Prostate gland (tissue), 2 donors: ENCODE data around the gene DLGAP1.

Source experiments
- POLR2A ChIP-seq: fragments of 450-650 bp; IDR thresholded peaks from one replicate; pipeline ENCODE4 v1.6.1; 2016; ENCODE audit warnings: antibody characterized with exemption, mild to moderate bottlenecking
- POLR2AphosphoS5 ChIP-seq: sonication (generic); formaldehyde crosslinking; IDR thresholded peaks from one replicate; pipeline ENCODE4 v1.6.1; 2017; ENCODE audit warnings: antibody characterized with exemption
- TF ChIP-seq, protein P1 (sequence below), 4 experiments: fragments of 200-600 bp in 2 of 4; fragments of 450-650 bp in 2 of 4; sonication (generic) in 2 of 4; IDR thresholded peaks; 1 replicate in 3 of 4; 2 replicates in 1 of 4; pipeline ENCODE4 v1.5.1; 2016 to 2019; ENCODE audit warnings: antibody characterized with exemption in 4 of 4, mild to moderate bottlenecking in 2 of 4, moderate library complexity in 2 of 4

DNA sequence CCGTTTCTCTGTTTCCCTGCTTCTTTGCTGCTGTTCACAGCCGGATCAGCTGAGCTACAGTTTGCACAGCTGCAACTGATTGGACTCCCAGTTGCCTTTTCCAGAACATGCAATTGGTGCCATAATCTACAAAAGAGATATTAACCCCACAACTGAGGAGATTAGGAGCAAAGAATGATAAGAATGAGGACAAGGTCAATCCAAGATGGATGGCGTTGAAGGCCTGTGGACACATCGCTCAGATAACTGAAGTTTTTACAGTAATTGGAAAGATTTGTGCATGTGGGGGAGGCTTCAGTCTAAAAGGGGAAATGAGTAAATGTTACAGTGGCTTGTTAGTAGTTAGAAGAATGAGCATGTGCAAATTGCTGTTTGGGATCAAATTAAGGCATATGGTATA is 741.9 kb downstream of the DLGAP1 start:
- TF ChIP-seq POLR2A (no peak), POLR2AphosphoS5 (no peak)
- TF ChIP-seq, protein P1, sequence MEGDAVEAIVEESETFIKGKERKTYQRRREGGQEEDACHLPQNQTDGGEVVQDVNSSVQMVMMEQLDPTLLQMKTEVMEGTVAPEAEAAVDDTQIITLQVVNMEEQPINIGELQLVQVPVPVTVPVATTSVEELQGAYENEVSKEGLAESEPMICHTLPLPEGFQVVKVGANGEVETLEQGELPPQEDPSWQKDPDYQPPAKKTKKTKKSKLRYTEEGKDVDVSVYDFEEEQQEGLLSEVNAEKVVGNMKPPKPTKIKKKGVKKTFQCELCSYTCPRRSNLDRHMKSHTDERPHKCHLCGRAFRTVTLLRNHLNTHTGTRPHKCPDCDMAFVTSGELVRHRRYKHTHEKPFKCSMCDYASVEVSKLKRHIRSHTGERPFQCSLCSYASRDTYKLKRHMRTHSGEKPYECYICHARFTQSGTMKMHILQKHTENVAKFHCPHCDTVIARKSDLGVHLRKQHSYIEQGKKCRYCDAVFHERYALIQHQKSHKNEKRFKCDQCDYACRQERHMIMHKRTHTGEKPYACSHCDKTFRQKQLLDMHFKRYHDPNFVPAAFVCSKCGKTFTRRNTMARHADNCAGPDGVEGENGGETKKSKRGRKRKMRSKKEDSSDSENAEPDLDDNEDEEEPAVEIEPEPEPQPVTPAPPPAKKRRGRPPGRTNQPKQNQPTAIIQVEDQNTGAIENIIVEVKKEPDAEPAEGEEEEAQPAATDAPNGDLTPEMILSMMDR (IDR thresholded peaks at IDR 0.05) = no peak
